Uterus (tissue), 2 donors: Measurements from ENCODE around the gene CEMIP.

Experiments
- CTCF ChIP-seq, 4 experiments: fragments of 200-600 bp in 2 of 4; fragments of 450-650 bp in 2 of 4; sonication (generic) in 2 of 4; IDR thresholded peaks; one replicate each; pipeline ENCODE4 v1.5.1; 2016 to 2019; ENCODE audit warnings: antibody characterized with exemption in 4 of 4, mild to moderate bottlenecking in 2 of 4, moderate library complexity in 1 of 4
- POLR2A ChIP-seq, 2 donors: fragments of 450-650 bp; IDR thresholded peaks; one replicate each; pipeline ENCODE4 v1.6.1; 2016; ENCODE audit warnings: antibody characterized with exemption in 2 of 2, mild to moderate bottlenecking in 1 of 2, moderate library complexity in 1 of 2

- TF ChIP-seq CTCF (IDR thresholded peaks at IDR 0.05) (no peak), POLR2A (IDR thresholded peaks at IDR 0.05) (no peak)
Observed at GRCh38 chr15:80816936-80817335, 37.8 kb downstream of the CEMIP start.
